OCI-LY1 (cell line): ENCODE measurements around the gene PAK5.

Source experiments
- H2AFZ ChIP-seq: fragments of 200-600 bp; sonication (generic), shearing (Covaris generic); 2 replicates; pipeline ENCODE4 v1.6.0; 2014; ENCODE audit warnings: antibody characterized with exemption, mild to moderate bottlenecking, low read length
- H3F3A ChIP-seq: fragments of 200-600 bp; sonication (generic), shearing (Covaris generic); 2 replicates; pipeline ENCODE4 v1.6.0; 2014; ENCODE audit warnings: mild to moderate bottlenecking, antibody characterized with exemption, low read length, moderate library complexity; ENCODE audit not compliant: insufficient read depth
- H3K27ac ChIP-seq: fragments of 200-600 bp; sonication (generic); 2 replicates; pipeline ENCODE4 v1.5.1; 2014; ENCODE audit warnings: low read length, mixed run types, mild to moderate bottlenecking, low read depth; ENCODE audit not compliant: poor library complexity, severe bottlenecking
- H3K27me3 ChIP-seq: fragments of 200-600 bp; sonication (generic); 2 replicates; pipeline ENCODE4 v1.6.0; 2014; ENCODE audit warnings: antibody characterized with exemption, mild to moderate bottlenecking, low read length, moderate library complexity; ENCODE audit not compliant: insufficient read depth
- H3K36me3 ChIP-seq: fragments of 200-600 bp; sonication (generic); 2 replicates; pipeline ENCODE4 v1.6.1; 2014; ENCODE audit warnings: mild to moderate bottlenecking, antibody characterized with exemption, low read length, moderate library complexity, mixed read lengths; ENCODE audit not compliant: insufficient read depth
- H3K4me1 ChIP-seq: fragments of 200-600 bp; sonication (generic); 2 replicates; pipeline ENCODE4 v1.5.1; 2014; ENCODE audit warnings: mild to moderate bottlenecking, low read length, moderate library complexity; ENCODE audit not compliant: insufficient read depth, severe bottlenecking
- H3K4me2 ChIP-seq: fragments of 200-600 bp; sonication (generic), shearing (Covaris generic); 2 replicates; pipeline ENCODE4 v1.6.1; 2014; ENCODE audit warnings: low read length
- H3K4me3 ChIP-seq: fragments of 200-600 bp; sonication (generic); 2 replicates; pipeline ENCODE4 v1.5.1; 2014; ENCODE audit warnings: low read length, low read depth, mild to moderate bottlenecking, mixed read lengths; ENCODE audit not compliant: poor library complexity, severe bottlenecking
- H3K79me2 ChIP-seq: fragments of 200-600 bp; shearing (Covaris generic); 2 replicates; pipeline ENCODE4 v1.6.1; 2016; ENCODE audit warnings: mixed run types, low read length, mixed read lengths; ENCODE audit not compliant: insufficient read depth
- H3K9ac ChIP-seq: fragments of 200-600 bp; sonication (generic), shearing (Covaris generic); 2 replicates; pipeline ENCODE4 v1.6.1; 2014; ENCODE audit warnings: mild to moderate bottlenecking, low read length, mixed read lengths
- H3K9me2 ChIP-seq: fragments of 200-600 bp; sonication (generic), shearing (Covaris generic); 2 replicates; pipeline ENCODE4 v1.6.1; 2014; ENCODE audit warnings: low read depth, mild to moderate bottlenecking, low read length, mixed read lengths
- H3K9me3 ChIP-seq: fragments of 200-600 bp; shearing (Covaris generic); 2 replicates; pipeline ENCODE4 v1.6.1; 2014; ENCODE audit warnings: low read length, mixed read lengths
- H4K20me1 ChIP-seq: fragments of 200-600 bp; sonication (generic), shearing (Covaris generic); 2 replicates; pipeline ENCODE4 v1.6.0; 2016; ENCODE audit warnings: mild to moderate bottlenecking, low read length; ENCODE audit not compliant: insufficient read depth
- EZH2 ChIP-seq: fragments of 200-600 bp; sonication (generic), shearing (Covaris generic); IDR thresholded peaks from 2 replicates; pipeline ENCODE4 v1.8.0; 2017; ENCODE audit warnings: borderline replicate concordance, mixed run types, mild to moderate bottlenecking, antibody characterized with exemption, low read length, moderate library complexity, mixed read lengths
- TF ChIP-seq, protein P1 (sequence below): fragments of 200-600 bp; sonication (generic), shearing (Covaris generic); IDR thresholded peaks from 2 replicates; pipeline ENCODE4 v1.5.1; 2017; ENCODE audit warnings: mild to moderate bottlenecking, antibody characterized with exemption, low read length, moderate library complexity, mixed read lengths

PAK5 gene

GRCh38 chr20:9794831-9795230 is 44.0 kb downstream of the PAK5 start:
- Histone ChIP-seq H4K20me1 (no peaks in the 10 kb centered on the region), H3K4me3 (no peak overlapping the region), H3F3A (no peaks in the 10 kb centered on the region), H3K9me3 (no peaks in the 10 kb centered on the region), H3K4me2 (no peak overlapping the region), H2AFZ (no peak overlapping the region), H3K9ac (no peak overlapping the region), H3K9me2 (no peaks in the 10 kb centered on the region), H3K36me3 (no peaks in the 10 kb centered on the region), H3K79me2 (no peaks in the 10 kb centered on the region), H3K27me3 (no peaks in the 10 kb centered on the region), H3K4me1 (no peaks in the 10 kb centered on the region), H3K27ac (no peak overlapping the region)
- TF ChIP-seq, protein P1, sequence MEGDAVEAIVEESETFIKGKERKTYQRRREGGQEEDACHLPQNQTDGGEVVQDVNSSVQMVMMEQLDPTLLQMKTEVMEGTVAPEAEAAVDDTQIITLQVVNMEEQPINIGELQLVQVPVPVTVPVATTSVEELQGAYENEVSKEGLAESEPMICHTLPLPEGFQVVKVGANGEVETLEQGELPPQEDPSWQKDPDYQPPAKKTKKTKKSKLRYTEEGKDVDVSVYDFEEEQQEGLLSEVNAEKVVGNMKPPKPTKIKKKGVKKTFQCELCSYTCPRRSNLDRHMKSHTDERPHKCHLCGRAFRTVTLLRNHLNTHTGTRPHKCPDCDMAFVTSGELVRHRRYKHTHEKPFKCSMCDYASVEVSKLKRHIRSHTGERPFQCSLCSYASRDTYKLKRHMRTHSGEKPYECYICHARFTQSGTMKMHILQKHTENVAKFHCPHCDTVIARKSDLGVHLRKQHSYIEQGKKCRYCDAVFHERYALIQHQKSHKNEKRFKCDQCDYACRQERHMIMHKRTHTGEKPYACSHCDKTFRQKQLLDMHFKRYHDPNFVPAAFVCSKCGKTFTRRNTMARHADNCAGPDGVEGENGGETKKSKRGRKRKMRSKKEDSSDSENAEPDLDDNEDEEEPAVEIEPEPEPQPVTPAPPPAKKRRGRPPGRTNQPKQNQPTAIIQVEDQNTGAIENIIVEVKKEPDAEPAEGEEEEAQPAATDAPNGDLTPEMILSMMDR = no peak
- TF ChIP-seq EZH2 = no peak

DNA sequence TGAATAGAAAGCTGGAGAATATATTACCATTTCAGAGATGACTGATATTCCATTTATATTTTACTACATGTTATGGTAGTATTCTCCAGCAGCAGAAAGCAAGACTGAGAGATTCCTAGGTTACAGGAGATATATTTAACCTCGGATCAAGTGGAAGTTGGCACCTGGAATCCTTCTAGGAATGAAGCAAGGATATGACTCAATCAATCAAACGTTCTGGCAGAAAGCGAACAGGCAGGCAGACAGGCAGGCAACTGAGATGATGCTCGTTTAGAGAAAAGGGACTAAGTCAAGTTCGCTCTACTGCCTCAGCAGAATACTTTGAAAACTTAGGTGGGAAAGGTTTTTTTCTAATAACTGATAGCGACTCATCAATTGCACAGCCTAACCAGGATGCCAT is 46.2 kb downstream of the PAK5 start:
- Histone ChIP-seq H4K20me1 (no peaks in the 10 kb centered on the region), H2AFZ (no peak overlapping the region), H3K4me3 (no peak overlapping the region), H3K4me2 (no peak overlapping the region), H3K27ac (no peak overlapping the region), H3K79me2 (no peaks in the 10 kb centered on the region), H3K9me2 (no peaks in the 10 kb centered on the region), H3K9me3 (no peaks in the 10 kb centered on the region), H3K9ac (no peak overlapping the region), H3K27me3 (no peaks in the 10 kb centered on the region), H3F3A (no peaks in the 10 kb centered on the region), H3K36me3 (no peaks in the 10 kb centered on the region), H3K4me1 (no peaks in the 10 kb centered on the region)
- TF ChIP-seq EZH2 = no peak
- TF ChIP-seq, protein P1 = no peak

- H3K27ac ChIP-seq = no peak overlapping the region
- H3K27me3 ChIP-seq = no peaks in the 10 kb centered on the region
- H4K20me1 ChIP-seq = no peaks in the 10 kb centered on the region
- no peak for TF ChIP-seq EZH2
- TF ChIP-seq, protein P1 = no peak
- no peak overlapping the region for H2AFZ ChIP-seq
- H3K79me2 ChIP-seq = no peaks in the 10 kb centered on the region
- H3F3A ChIP-seq = no peaks in the 10 kb centered on the region
- no peaks in the 10 kb centered on the region for H3K36me3 ChIP-seq
- H3K9me2 ChIP-seq = no peaks in the 10 kb centered on the region
- no peaks in the 10 kb centered on the region for H3K9me3 ChIP-seq
- H3K4me3 ChIP-seq = no peak overlapping the region
- H3K4me1 ChIP-seq = no peaks in the 10 kb centered on the region
- H3K4me2 ChIP-seq = no peak overlapping the region
- no peak overlapping the region for H3K9ac ChIP-seq
Observed at GRCh38 chr20:9789131-9789530, 49.7 kb downstream of the PAK5 start.
